ENCODE data around the gene SIX2.

Gene SIX2

GRCh38 chr2:45009303-45009927, at the start of gene SIX2:
Gene SIX2 (minus strand): TSS chr2:45009452. CDS start chr2:45009110, 342 bp downstream.
- no peak within 1 kb of the TSS for H3K27ac ChIP-seq (ENCODE audit: low read length)
- WGBS (ENCODE audit: insufficient coverage, insufficient read length): no CpG with 5 or more reads among the region's 61 CpGs
- peaks cover 80% of the 10 kb centered on the region for H3K27me3 ChIP-seq (ENCODE audit: control insufficient read depth, insufficient read depth, low read length)
- H3K36me3 ChIP-seq (ENCODE audit: control insufficient read depth, insufficient read depth, low read length): no peaks in the 10 kb centered on the region
- H3K9me3 ChIP-seq (ENCODE audit: control insufficient read depth, insufficient read depth, low read length): no peaks in the 10 kb centered on the region
- H3K4me1 ChIP-seq (ENCODE audit: control insufficient read depth, insufficient read depth, low read length): peaks cover 11% of the 10 kb centered on the region
- H3K4me3 ChIP-seq (ENCODE audit: low read length): peak within 1 kb of the TSS; percentile 46; the same call in 1 of the 2 replicates
- DNase-seq (ENCODE audit: low read depth, low spot score): peak; percentile 79

GRCh38 chr2:45055162-45055605, 45.9 kb upstream of the SIX2 start:
- DNase-seq (ENCODE audit: low read depth, low spot score): no peak
- Histone ChIP-seq H3K36me3 (ENCODE audit: control insufficient read depth, insufficient read depth, low read length) (no peaks in the 10 kb centered on the region), H3K4me3 (ENCODE audit: low read length) (no peak overlapping the region), H3K9me3 (ENCODE audit: control insufficient read depth, insufficient read depth, low read length) (no peaks in the 10 kb centered on the region), H3K27ac (ENCODE audit: low read length) (no peak overlapping the region), H3K4me1 (ENCODE audit: control insufficient read depth, insufficient read depth, low read length) (no peaks in the 10 kb centered on the region), H3K27me3 (ENCODE audit: control insufficient read depth, insufficient read depth, low read length) (no peaks in the 10 kb centered on the region)
- WGBS (ENCODE audit: insufficient coverage, insufficient read length): no CpG with 5 or more reads among the region's 7 CpGs

GRCh38 chr2:45053966-45054365, 44.7 kb upstream of the SIX2 start:
- H3K36me3 ChIP-seq (ENCODE audit: control insufficient read depth, insufficient read depth, low read length): no peaks in the 10 kb centered on the region
- H3K9me3 ChIP-seq (ENCODE audit: control insufficient read depth, insufficient read depth, low read length): no peaks in the 10 kb centered on the region
- no peaks in the 10 kb centered on the region for H3K27me3 ChIP-seq (ENCODE audit: control insufficient read depth, insufficient read depth, low read length)
- no peak overlapping the region for H3K4me3 ChIP-seq (ENCODE audit: low read length)
- DNase-seq (ENCODE audit: low read depth, low spot score): no peak
- no peak overlapping the region for H3K27ac ChIP-seq (ENCODE audit: low read length)
- WGBS (ENCODE audit: insufficient coverage, insufficient read length): no CpG with 5 or more reads among the region's 8 CpGs
- H3K4me1 ChIP-seq (ENCODE audit: control insufficient read depth, insufficient read depth, low read length): no peaks in the 10 kb centered on the region

- Histone ChIP-seq H3K4me1 (ENCODE audit: control insufficient read depth, insufficient read depth, low read length) (no peaks in the 10 kb centered on the region), H3K9me3 (ENCODE audit: control insufficient read depth, insufficient read depth, low read length) (no peaks in the 10 kb centered on the region)
These were observed 43.2 kb upstream of the SIX2 start for GRCh38 chr2:45052388-45052928.

GRCh38 chr2:45049569-45050336, 40.5 kb upstream of the SIX2 start:
- no peak overlapping the region for H3K4me3 ChIP-seq (ENCODE audit: low read length)
- no peaks in the 10 kb centered on the region for H3K27me3 ChIP-seq (ENCODE audit: control insufficient read depth, insufficient read depth, low read length)
- H3K4me1 ChIP-seq (ENCODE audit: control insufficient read depth, insufficient read depth, low read length): no peaks in the 10 kb centered on the region
- H3K9me3 ChIP-seq (ENCODE audit: control insufficient read depth, insufficient read depth, low read length): no peaks in the 10 kb centered on the region
- H3K27ac ChIP-seq (ENCODE audit: low read length): no peak overlapping the region
- H3K36me3 ChIP-seq (ENCODE audit: control insufficient read depth, insufficient read depth, low read length): no peaks in the 10 kb centered on the region
- DNase-seq (ENCODE audit: low read depth, low spot score): no peak
- no CpG with 5 or more reads among the region's 19 CpGs for WGBS (ENCODE audit: insufficient coverage, insufficient read length)

More at GRCh38 chr2:45052388-45052928, 43.2 kb upstream of the SIX2 start:
- DNase-seq (ENCODE audit: low read depth, low spot score): no peak
- Histone ChIP-seq H3K4me3 (ENCODE audit: low read length) (no peak overlapping the region), H3K27me3 (ENCODE audit: control insufficient read depth, insufficient read depth, low read length) (no peaks in the 10 kb centered on the region), H3K36me3 (ENCODE audit: control insufficient read depth, insufficient read depth, low read length) (no peaks in the 10 kb centered on the region), H3K27ac (ENCODE audit: low read length) (no peak overlapping the region)
- no CpG with 5 or more reads among the region's 5 CpGs for WGBS (ENCODE audit: insufficient coverage, insufficient read length)

GRCh38 chr2:45047301-45047700, 38.0 kb upstream of the SIX2 start:
- Histone ChIP-seq H3K27ac (ENCODE audit: low read length) (no peak overlapping the region), H3K36me3 (ENCODE audit: control insufficient read depth, insufficient read depth, low read length) (no peaks in the 10 kb centered on the region), H3K27me3 (ENCODE audit: control insufficient read depth, insufficient read depth, low read length) (no peaks in the 10 kb centered on the region), H3K9me3 (ENCODE audit: control insufficient read depth, insufficient read depth, low read length) (no peaks in the 10 kb centered on the region), H3K4me3 (ENCODE audit: low read length) (no peak overlapping the region), H3K4me1 (ENCODE audit: control insufficient read depth, insufficient read depth, low read length) (no peaks in the 10 kb centered on the region)
- no CpG with 5 or more reads among the region's 4 CpGs for WGBS (ENCODE audit: insufficient coverage, insufficient read length)
- DNase-seq (ENCODE audit: low read depth, low spot score): no peak

GRCh38 chr2:45046786-45047185, 37.5 kb upstream of the SIX2 start:
- DNase-seq (ENCODE audit: low read depth, low spot score): no peak
- no peaks in the 10 kb centered on the region for H3K4me1 ChIP-seq (ENCODE audit: control insufficient read depth, insufficient read depth, low read length)
- no peak overlapping the region for H3K27ac ChIP-seq (ENCODE audit: low read length)
- no peaks in the 10 kb centered on the region for H3K36me3 ChIP-seq (ENCODE audit: control insufficient read depth, insufficient read depth, low read length)
- no peak overlapping the region for H3K4me3 ChIP-seq (ENCODE audit: low read length)
- no CpG with 5 or more reads among the region's 1 CpG for WGBS (ENCODE audit: insufficient coverage, insufficient read length)
- no peaks in the 10 kb centered on the region for H3K9me3 ChIP-seq (ENCODE audit: control insufficient read depth, insufficient read depth, low read length)
- H3K27me3 ChIP-seq (ENCODE audit: control insufficient read depth, insufficient read depth, low read length): no peaks in the 10 kb centered on the region

- Histone ChIP-seq H3K9me3 (ENCODE audit: control insufficient read depth, insufficient read depth, low read length) (no peaks in the 10 kb centered on the region), H3K36me3 (ENCODE audit: control insufficient read depth, insufficient read depth, low read length) (no peaks in the 10 kb centered on the region), H3K4me3 (ENCODE audit: low read length) (no peak overlapping the region), H3K4me1 (ENCODE audit: control insufficient read depth, insufficient read depth, low read length) (no peaks in the 10 kb centered on the region), H3K27me3 (ENCODE audit: control insufficient read depth, insufficient read depth, low read length) (no peaks in the 10 kb centered on the region), H3K27ac (ENCODE audit: low read length) (no peak overlapping the region)
- WGBS (ENCODE audit: insufficient coverage, insufficient read length): no CpG with 5 or more reads among the region's 3 CpGs
- DNase-seq (ENCODE audit: low read depth, low spot score): no peak
These were observed 36.5 kb upstream of the SIX2 start for GRCh38 chr2:45045706-45046105.

GRCh38 chr2:45044916-45045315, 35.7 kb upstream of the SIX2 start:
- WGBS (ENCODE audit: insufficient coverage, insufficient read length): no CpG with 5 or more reads among the region's 2 CpGs
- H3K36me3 ChIP-seq (ENCODE audit: control insufficient read depth, insufficient read depth, low read length): no peaks in the 10 kb centered on the region
- no peaks in the 10 kb centered on the region for H3K4me1 ChIP-seq (ENCODE audit: control insufficient read depth, insufficient read depth, low read length)
- H3K4me3 ChIP-seq (ENCODE audit: low read length): no peak overlapping the region
- H3K9me3 ChIP-seq (ENCODE audit: control insufficient read depth, insufficient read depth, low read length): no peaks in the 10 kb centered on the region
- no peaks in the 10 kb centered on the region for H3K27me3 ChIP-seq (ENCODE audit: control insufficient read depth, insufficient read depth, low read length)
- H3K27ac ChIP-seq (ENCODE audit: low read length): no peak overlapping the region
- DNase-seq (ENCODE audit: low read depth, low spot score): no peak

- Histone ChIP-seq H3K27me3 (ENCODE audit: control insufficient read depth, insufficient read depth, low read length) (no peaks in the 10 kb centered on the region), H3K9me3 (ENCODE audit: control insufficient read depth, insufficient read depth, low read length) (no peaks in the 10 kb centered on the region), H3K36me3 (ENCODE audit: control insufficient read depth, insufficient read depth, low read length) (no peaks in the 10 kb centered on the region), H3K4me3 (ENCODE audit: low read length) (no peak overlapping the region), H3K27ac (ENCODE audit: low read length) (no peak overlapping the region), H3K4me1 (ENCODE audit: control insufficient read depth, insufficient read depth, low read length) (no peaks in the 10 kb centered on the region)
- no CpG with 5 or more reads among the region's 6 CpGs for WGBS (ENCODE audit: insufficient coverage, insufficient read length)
- DNase-seq (ENCODE audit: low read depth, low spot score): no peak
These were observed 33.9 kb upstream of the SIX2 start for GRCh38 chr2:45043174-45043573.
